Measurements from ENCODE around the gene SYT2. TPM values are rescaled to one million over a fixed set of nuclear protein-coding genes. Genes with fewer than 3 reads are reported as not detected.
A peak's percentile ranks its signal among the peaks of the same experiment; 100 is the strongest.
"Not testable (repeated sequence)": the region's sequence is repeated elsewhere in the genome, so short reads cannot be mapped to it uniquely, and the experiment has no call there.

The SYT2 gene
- polyA plus RNA-seq, 10 donors: 0.27 to 0.94 (median 0.39) TPM

DNA sequence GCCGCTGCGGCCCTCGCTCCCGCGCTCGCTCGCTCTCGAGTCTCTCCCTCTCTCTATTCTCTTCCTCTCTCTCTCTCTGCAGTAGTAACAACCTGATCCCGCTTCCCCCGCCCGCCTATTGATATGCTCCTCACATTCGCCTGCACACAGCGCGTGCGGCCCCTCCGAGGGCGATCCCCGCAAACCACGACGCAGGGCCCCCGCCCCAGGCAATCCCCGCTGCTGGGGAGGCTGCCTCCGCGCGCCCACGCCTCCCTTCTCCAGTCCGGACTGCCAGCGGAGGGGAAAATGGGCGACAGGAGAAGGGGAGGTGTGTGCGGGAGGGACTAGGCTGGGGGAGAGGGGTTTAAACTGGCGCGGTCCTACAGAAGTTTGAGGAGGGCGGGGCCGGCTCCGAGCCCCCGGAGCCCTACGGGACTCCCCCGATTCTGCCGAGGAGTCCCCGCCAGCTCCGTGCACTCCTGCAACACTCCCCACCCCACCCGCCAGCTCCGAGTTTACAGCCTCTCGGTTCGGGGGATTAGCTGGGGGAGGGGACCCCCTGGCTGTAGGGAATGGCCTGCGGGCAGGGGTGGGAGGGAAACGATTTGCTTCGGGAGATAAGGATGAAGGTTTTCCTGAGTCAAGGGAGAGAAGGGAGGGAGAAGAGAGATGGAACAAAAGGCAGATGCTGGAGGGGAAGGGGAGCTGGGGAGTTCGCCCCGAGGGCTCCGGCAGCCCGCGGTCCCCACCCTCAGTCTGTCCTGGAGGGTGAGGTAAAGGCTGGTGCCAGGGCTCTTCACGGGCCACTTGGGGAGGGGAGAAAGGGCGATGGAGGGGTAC, 66.6 kb downstream of the SYT2 start:
- peak in 1 of 3 donors; percentile 60 for DNase-seq

DNA sequence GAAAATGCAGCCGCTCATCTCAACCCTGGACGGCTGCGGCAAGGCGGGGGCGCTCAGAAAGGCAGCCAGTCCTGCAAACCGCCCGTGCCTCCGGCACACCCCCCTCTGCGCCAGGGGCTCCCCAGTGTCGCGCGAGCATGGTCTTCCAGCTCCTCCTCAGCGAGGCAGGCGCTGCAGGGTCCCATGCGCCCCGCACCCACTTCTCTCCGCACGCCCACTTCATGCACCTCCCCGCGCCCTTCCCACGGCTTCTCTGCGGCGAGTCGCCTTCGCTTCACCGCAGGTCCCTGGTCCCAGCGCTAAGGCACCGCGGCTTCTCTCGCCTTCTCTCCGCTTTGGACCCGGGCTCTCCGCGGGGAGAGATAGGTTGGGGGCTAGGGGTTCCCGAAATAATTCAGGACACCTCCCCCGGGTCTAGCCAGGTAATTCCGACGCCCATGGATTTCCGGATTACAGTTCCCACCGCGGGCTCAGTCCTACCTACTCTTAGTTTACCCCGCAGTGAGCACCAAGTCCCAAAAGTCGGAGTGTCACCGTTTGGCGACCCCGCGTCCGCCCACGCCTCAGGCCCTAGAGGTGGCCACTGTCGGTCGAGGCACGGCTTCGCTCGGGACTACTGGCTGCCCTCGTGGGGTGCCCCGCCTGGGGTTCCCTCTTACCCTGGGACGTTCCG, 67.5 kb downstream of the SYT2 start:
- no peak for DNase-seq

DNA sequence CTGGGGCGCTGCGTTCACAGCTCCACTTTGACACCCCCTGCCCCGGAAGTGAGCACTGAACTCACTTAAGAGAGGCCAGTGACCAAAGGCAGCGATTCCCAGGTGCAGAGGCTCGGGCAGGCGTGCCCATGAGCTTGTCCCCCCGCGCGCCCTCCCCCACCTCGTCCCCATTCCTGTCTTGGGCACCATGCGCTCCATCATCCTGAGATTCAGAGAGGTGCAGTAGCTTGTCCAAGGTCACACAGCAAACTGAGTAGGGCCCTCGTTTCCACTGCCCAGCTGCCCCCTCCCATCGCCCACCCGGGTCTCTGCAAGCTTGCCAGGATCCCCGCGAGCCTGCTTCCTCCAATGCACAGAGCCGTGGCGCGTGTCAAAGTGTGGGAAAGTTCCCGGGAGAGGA, 68.0 kb downstream of the SYT2 start:
- no peak for DNase-seq

DNA sequence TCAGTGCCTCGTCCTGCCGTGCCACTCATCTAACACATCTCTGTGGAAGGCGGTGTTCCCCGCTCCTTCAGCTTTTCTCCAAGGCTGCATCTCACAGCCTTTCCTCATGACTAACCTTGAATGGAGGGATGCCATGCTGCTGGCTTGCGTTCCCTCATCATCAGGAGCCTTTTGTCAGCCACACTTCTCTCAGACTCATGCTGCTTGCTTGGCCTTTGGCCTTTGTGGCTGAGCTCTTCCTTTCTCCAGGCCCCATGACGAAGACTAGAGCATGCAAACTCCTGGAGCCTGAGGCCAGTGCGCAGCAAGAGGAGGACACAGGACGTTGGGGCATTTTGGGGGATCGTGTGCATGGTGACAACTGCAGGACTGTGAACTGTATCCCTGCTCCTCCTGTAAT, 70.8 kb downstream of the SYT2 start:
- DNase-seq: no peak

DNA sequence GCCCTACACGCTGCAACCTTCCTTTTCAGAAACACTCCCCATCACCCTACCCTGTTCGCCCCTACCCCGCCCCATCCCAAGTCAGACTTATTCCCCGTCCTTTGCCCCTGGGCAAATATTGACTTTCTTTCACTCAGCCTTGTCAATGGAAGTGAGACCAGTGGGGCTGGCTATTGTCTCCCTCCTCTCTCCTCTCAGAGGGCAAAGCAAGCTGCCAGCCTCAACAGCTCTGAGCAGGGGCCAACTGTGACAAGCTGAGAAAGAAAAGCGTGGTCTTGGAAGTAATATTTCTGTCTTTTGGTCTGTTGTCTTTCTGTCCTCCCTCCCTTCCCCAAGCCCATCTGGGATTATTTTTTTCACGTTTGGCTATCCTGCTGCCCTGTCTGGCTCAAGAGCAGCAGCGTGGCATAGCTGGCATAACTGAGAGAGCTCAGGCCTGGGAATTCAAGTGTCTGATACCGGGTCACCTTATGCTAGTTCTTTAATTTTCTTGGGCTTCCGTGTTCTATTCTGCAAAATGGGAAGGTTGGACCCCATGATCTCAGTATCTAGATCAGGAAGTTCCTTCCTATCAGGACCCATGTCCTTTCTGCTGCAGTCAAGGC, 71.5 kb downstream of the SYT2 start:
- DNase-seq: not testable (repeated sequence)

DNA sequence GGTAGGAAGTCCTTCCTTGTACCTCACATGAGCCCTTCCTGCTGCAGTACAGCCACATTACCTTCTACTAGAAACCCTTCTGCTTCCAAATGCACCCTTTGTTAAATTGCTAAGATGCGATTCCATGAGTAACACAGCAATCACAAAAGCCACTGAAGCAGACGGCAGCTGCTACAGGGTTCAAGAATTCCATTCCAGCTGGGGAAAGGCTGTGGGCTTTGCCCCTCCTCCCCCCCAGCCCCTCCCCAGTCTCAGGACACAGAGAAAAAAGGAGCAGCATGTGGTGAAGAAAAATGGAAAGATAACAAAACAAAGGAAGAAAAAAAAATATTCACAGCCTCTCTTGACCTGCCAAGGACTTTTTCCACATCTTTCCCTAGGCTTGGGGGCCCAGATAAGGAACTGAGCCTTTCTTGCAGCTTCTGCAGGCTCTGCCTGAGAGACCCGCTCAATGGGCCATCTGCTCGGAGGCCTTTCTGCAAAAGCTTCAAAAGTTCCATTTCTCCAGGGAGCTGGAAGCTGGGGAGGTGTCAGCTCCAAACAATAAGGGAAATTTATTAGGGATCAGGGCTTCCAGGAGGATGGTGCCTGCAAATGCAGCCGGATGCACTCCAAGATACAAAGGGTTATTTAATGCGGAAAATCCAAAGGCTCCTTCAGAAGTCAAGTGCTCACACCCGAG, 72.1 kb downstream of the SYT2 start:
- DNase-seq: peak in 1 of 3 donors; percentile 52

DNA sequence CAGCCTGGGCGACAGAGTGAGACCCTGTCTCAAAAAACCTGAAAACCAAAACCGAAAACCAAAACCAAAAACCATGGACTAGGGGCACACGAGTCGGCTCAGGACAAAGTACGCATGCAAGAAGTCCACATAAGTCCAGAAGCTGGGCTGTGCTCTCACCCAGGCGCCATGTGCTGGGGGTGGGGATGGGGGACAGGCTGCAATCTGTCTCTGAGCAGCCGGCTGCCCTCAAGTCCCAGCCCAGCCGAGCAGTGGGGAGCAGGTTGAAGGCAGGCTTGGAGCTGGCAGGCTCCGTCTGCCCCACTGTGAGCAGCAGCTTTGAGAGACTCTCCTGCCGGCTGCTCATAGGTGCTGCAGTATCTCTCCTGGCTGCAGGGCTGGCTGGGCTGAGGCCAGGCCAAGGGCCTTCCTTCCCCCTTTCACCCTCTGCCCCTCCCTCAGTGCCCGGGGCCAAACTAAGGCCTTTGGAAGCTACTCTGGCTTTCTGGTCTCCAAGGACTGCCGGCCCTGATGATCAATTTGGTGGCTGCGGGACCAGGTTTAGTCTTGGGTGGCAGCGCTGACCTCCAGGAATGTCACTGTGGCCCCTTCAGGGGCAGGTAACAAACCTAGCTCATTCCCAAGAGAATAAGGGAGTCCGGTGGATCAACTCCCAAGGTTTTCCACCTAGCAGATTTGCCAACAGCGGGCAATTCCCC, 72.8 kb downstream of the SYT2 start:
- DNase-seq: not testable (repeated sequence)

DNA sequence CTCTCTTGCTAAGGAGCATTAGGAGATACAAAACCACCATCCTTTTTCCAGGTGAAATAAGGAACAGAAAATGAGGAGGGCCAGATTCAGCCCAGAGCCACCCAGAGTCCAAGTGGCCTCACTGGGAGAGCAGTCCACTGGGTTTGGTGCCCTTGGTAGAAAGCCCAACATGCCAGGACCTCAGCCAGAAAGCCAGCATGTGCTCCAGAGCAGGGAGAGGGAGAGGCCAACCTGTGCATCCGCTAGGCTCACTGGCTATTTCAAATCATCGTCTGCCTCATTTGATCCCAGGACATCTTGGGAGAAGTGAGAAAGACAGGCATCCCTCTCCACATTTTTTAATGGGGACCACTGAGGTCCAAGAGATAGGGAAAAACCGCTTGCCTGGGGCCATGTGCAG, 74.1 kb downstream of the SYT2 start:
- DNase-seq: not testable (repeated sequence)

DNA sequence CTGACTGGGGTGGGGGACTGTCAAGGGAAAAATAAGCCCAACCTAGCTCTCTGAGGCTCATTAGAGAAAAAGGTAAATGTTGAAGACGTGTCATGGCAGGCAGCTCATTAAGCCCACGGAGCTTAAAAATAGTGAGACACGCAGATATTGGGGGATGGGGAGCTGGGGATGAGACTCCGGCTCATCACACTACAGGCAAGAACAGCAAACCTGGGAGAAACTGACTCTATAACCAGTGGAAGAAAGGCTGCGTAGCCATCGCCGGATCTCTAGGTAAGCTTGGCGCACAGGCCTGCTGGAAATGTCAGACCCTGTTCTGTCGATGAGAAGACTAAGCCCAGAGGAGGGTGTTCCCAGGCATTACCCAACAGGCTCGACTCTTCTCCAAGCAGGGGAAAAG, 78.0 kb downstream of the SYT2 start:
- no peak for DNase-seq

DNA sequence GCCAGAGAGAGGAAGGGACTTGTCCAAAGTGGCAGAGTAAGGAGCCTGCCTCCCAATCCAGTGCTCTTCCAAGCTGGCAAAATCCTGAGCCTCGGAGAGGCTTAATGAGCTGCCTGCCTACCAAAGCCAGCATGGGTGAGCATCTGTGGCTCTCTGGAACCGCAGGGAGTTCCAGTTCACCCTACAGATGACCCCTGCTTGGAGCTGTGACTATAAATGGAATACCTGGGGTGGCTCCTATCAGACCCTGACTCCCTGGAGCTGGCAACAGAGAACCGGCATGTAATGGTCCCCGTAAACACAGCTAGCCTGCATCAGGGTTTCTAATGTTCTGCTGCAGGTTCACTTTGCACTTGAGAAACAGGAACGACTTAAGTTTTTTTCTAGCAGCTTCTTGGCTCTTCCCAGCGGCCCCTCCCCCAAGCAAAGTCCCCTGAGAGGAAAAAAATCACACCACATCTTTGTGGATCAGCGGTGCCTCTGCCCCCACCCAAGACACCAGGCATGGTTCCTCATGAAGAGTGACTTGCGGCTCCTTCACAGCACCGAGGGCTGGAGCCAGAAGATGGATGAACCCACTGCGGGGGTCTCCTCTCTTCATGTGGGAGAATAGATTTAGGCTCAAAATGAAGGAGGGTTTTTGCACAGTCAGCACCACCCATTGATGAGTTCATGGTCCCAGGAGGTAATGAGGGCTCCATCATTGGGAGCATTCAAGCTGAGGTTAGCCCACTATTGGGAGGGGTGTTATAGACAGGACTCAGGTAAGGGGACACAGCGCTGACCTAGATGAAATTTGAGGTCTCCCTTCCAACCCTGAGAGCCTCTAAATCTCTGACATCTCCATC, 79.0 kb downstream of the SYT2 start:
- no peak for DNase-seq

DNA sequence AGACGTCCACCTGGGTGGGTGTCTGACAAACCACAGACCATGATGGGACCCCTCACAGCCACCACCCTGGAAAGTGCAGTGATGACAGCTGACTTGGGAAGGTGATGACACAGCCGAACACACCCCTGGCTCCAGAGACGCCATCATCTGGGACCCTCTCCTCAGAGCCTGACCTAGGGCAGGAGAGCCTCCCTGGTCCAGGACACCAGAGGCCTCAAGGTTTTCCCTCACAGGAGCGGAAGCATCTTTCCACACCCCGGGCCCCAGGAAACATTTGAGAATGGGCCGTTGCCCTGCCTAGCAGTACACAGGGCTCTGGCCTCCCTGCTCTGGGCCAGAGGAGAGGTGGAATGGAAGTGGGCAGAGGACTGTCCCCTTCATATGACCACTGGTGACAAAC, 79.7 kb downstream of the SYT2 start:
- no peak for DNase-seq

DNA sequence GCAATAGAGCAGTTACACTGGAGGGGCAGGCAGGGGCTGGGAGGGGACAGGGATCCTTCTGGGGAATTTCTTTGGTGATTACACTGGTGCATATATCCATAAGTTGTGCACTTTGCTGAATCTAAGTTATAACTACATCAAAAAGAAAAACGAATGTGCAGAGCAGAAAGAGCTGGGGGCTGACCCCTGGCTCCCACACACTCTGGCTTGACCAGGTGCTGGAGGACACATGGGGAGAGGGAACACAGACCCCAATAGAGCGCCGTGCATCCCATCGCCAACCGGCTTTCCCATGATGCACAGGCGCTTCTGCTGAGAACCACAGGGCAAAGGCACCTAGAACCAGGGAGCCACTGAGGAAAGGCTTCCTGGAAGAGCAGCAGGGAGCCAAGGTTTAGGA, 80.2 kb downstream of the SYT2 start:
- not testable (repeated sequence) for DNase-seq

DNA sequence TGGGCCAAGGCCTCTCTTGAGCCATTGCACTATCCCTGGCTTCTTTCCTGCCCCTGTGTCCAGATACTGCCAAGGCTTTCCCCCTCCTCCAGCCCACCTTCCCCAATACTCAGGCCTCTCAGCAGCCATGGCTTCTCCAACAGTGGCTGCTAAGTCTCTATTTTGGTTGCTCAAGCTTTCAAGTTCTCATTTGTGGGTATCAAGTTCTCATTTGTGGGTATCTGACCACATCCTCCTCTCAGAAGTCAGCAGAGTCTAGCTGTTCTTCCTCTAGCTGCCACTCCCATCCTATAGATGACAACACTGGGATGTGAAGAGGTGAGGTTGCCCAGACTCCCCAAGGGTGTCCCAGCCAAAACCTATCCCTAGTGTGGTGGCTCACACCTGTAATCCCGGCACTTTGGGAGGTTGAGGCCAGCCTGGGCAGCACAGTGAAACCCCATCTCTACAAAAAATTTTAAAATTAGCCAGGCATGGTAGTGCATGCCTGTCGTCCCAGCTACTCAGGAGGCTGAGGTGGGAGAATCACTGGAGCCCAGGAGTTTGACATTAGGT, 80.9 kb downstream of the SYT2 start:
- not testable (repeated sequence) for DNase-seq

DNA sequence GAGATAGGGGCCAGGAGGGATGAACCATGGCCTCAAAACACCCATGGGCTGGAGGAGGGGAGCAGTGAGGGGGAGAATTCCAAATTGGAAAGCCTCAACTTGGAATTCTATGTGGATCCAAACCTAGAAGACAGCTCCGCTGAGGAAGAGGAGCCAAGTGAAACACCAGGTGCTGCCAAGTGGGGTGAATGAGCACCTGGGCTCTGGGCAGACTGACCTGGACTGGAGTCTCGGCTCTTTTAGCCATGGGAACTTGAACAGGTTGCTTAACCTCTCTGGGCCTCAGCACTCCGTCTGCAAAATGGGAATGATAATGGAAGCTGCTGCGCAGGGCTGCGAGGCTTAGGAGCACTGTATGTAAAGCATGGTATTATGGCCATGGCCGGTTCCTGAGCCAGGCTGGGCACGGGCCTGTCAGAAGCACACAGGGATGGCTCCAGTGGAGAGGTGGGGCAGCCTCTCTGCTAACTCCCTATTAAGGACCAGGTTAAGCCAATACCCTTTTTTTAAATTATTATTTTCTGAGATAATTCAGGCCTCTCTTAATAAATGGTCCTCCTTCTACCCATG, 81.5 kb downstream of the SYT2 start:
- no peak for DNase-seq

DNA sequence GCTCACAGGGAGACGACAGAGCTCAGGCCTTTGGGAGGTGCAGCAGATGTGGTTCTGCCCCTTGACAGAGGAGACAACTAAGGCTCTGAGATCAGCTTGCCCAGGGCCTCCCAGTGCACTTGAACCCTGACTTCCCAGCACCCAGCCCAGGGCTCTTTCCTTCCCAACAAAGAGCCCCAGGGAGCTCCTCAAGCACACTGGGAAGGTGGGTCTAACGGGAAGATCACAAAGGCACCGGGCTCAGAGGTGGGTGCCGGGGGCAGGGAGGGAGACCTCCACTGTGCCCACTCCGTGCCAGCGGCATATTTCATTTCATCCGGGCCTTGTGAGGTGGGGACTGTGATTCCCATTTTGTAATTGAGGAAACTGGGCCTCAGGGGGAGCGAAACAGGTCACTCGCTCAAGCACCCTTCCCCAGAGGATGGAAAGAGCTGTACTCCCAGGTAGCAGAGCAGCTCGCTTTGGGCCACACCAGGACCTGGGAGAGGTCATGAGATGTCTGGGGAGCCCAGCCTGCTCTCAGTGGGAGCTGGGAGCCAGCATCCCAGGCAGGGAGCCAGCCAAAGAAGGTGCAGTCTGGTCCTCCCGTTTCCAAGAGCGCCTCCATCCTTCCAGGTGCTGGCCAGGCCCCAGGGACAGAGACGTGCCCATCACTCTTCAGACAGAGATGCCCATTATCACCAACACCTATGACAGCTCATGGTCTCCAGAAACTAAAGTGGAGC, 82.3 kb downstream of the SYT2 start:
- DNase-seq: no peak

DNA sequence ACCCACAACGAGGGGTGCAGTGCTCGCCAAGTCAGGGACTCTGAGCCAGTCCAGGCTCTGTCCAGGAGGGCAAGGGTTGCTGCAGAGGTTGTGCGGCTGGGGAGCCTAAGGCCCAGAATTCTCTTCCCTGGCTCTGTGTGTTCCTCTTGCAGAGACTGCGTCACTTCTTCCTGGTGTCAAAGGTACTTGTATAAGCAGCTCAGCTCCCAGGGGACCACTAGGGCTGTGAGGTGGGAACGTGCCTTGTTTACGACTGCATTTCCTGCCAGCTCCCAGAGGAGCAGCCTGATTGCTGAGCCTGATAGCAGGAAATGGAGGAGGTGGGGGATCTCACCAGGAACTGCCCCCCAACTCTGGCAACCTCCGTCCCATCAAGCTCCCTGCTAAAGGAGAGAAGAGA, 83.2 kb downstream of the SYT2 start:
- DNase-seq: not testable (repeated sequence)

DNA sequence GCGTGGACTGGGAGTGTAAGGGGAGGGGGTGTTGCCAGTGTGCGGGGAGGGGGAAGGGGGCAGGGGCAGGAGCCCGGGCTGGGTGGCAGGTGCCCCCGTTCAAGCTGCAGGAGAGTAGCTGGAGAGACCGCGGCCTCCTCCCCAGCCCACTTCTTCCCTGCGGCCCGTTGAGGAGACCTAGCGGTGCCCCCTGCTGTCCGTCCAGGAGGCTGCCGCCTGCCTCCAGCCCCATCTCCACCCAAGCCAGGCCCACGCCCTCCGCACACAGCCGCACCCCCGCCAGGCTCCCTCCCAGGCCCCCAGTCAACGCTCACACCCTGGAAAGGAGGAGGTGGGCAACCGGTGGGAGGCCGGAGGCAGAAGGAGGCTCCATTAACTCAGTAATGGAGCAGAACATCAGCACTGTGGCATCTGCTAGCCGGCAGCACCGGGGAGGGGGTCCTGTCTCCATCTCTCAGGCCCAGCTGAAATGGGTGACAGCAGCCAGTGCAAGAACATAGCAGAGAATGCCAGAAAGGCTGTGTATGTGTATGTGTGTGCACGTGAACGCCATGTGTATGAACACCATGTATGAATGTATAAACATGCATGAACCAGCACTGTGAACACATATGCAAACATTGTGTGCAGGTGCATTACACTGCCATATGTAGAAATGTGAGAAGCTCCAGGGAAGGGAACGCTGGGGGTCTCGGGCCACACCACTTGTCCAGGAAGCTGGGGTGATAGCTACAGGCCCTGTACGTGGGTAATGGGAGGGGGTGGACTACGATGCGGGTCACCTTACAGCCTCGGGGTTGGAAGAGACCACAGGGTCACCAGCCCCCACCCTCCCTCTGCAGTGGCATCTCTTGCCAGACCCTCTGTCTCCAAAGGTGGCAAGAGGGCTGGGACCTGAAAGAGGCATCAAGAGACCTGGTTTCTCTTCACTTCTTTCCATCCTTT, 84.6 kb downstream of the SYT2 start:
- DNase-seq: peak in 2 of 3 donors; percentile 34 to 75

DNA sequence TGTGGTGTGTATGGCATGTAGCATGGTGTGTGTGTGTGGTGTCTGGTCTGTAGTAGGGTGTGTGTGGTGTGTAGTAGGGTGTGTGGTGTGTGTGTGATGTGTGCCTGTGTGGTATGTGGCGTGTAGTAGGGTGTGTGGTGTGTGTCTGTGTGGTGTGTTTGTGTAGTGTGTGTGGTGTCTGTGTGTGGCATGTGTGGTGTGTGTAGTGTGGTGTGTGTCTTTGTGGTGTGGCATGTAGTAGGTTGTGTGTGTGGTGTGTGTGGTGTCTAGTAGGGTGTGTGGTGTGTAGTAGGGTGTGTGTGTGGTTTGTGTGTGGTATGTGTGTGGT, 85.5 kb downstream of the SYT2 start:
- no peak for DNase-seq

All from muscle of back (tissue), 11 donors.